Measurements from ENCODE around the gene CLDN4.

DNA sequence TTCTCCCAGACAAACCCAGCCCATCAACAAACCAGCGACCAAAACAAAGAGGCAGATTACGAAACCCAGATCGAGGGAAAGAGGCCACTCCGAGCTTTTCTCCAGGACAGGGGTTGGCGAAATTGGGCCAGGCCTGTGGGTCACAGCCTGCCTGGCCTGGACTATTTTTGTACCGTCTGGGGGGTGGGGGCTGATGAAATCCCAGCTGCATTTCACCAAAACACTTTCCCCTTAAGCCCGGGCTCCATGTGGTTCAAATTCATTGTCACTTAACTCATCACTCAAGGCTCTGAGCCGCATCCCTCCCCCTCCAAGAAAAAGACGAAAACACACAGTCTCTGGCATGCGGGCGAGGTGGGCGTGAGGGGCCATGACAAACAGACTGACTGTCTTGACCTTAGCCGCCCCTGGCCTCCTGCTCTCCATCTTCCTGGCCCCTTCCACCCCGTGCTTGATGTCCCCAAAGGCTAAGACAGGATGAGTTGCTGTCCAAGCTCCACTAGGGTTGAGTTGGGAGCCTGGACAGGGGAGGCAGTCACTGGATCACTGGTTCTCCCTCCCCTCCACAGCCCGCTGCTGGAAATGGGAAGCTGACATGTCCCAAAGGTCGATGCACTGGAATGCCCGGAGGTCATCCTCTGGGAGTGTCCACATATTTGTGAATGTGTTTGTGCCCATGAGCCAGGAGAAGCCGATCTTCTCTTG, 49.3 kb downstream of the CLDN4 start:
- TF ChIP-seq, protein P1, sequence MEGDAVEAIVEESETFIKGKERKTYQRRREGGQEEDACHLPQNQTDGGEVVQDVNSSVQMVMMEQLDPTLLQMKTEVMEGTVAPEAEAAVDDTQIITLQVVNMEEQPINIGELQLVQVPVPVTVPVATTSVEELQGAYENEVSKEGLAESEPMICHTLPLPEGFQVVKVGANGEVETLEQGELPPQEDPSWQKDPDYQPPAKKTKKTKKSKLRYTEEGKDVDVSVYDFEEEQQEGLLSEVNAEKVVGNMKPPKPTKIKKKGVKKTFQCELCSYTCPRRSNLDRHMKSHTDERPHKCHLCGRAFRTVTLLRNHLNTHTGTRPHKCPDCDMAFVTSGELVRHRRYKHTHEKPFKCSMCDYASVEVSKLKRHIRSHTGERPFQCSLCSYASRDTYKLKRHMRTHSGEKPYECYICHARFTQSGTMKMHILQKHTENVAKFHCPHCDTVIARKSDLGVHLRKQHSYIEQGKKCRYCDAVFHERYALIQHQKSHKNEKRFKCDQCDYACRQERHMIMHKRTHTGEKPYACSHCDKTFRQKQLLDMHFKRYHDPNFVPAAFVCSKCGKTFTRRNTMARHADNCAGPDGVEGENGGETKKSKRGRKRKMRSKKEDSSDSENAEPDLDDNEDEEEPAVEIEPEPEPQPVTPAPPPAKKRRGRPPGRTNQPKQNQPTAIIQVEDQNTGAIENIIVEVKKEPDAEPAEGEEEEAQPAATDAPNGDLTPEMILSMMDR (IDR thresholded peaks at IDR 0.05): no peak
- TF ChIP-seq ZFX (IDR thresholded peaks at IDR 0.05; ENCODE audit: borderline replicate concordance): no peak
